H1 (cell line): ENCODE data around the gene MVD. TPM values are rescaled to one million over a fixed set of nuclear protein-coding genes. Genes with fewer than 3 reads are reported as not detected.

Experiments used
- CTCF ChIA-PET: fragments of 300-600 bp; sonication (Branson Sonifier 250); formaldehyde crosslinking; loops from one replicate; lab custom pipeline; 2021; ENCODE audit not compliant: partially characterized antibody; lab: Charles Lee
- POLR2A ChIA-PET: fragments of 300-600 bp; sonication (Branson Sonifier 250); formaldehyde crosslinking; loops from one replicate; lab custom pipeline; 2021; ENCODE audit warnings: inconsistent platforms; ENCODE audit not compliant: partially characterized antibody; lab: Charles Lee
- DNase-seq, 2 experiments: peaks; one replicate each; pipeline versions ENCODE4 v3.0.0 to v3.0.0-alpha.2; 2010 to 2022; ENCODE audit warnings: low spot score in 2 of 2, low read depth in 1 of 2, mixed read lengths in 1 of 2
- FAIRE-seq: peaks from 2 replicates; lab custom pipeline; 2011; peaks lifted over from hg19 to GRCh38; lab: Jason Lieb, UNC
- H2AFZ ChIP-seq: 2 replicates; pipeline ENCODE4 v1.8.1; 2012; ENCODE audit warnings: low read length, inconsistent platforms
- H2AK5ac ChIP-seq: 2 replicates; pipeline ENCODE4 v1.6.1; 2013; ENCODE audit warnings: low read depth, low read length
- H2BK120ac ChIP-seq: replicated peaks from 2 replicates; pipeline ENCODE3; 2013; ENCODE audit warnings: low read depth, low read length, inconsistent platforms
- H2BK12ac ChIP-seq: 2 replicates; pipeline ENCODE4 v1.6.1; 2013; ENCODE audit warnings: low read depth, low read length
- H2BK15ac ChIP-seq: 2 replicates; pipeline ENCODE4 v1.6.1; 2013; ENCODE audit warnings: low read length
- H2BK20ac ChIP-seq: 2 replicates; pipeline ENCODE4 v1.6.1; 2013; ENCODE audit warnings: low read length
- H2BK5ac ChIP-seq: 2 replicates; pipeline ENCODE4 v1.6.1; 2013; ENCODE audit warnings: low read depth, low read length
- H3K14ac ChIP-seq: 2 replicates; pipeline ENCODE4 v1.6.1; 2013; ENCODE audit warnings: inconsistent platforms; ENCODE audit not compliant: insufficient read length
- H3K18ac ChIP-seq: 2 replicates; pipeline ENCODE4 v1.6.1; 2013; ENCODE audit warnings: low read length; ENCODE audit errors: extremely low read depth
- H3K23ac ChIP-seq: 2 replicates; pipeline ENCODE4 v1.6.1; 2013; ENCODE audit warnings: inconsistent platforms; ENCODE audit not compliant: insufficient read length
- H3K23me2 ChIP-seq: 2 replicates; pipeline ENCODE4 v1.6.1; 2013; ENCODE audit warnings: low read depth, low read length
- H3K27ac ChIP-seq: 2 replicates; pipeline ENCODE4 v1.6.1; 2011; ENCODE audit warnings: low read depth, low read length, inconsistent platforms
- H3K27me3 ChIP-seq, 4 experiments: replicated peaks in 1 of 4; 1 replicate in 1 of 4; 2 replicates in 3 of 4; pipeline versions ENCODE4 v1.6.1 to v1.8.1; 2011 to 2013; ENCODE audit warnings: low read length in 3 of 4, mild to moderate bottlenecking in 3 of 4, inconsistent platforms in 2 of 4, mixed read lengths in 2 of 4, moderate library complexity in 1 of 4; ENCODE audit not compliant: control insufficient read depth in 3 of 4, insufficient read depth in 3 of 4; ENCODE audit errors: extremely low read depth in 1 of 4
- H3K36me3 ChIP-seq, 4 experiments: 2 replicates each; pipeline versions ENCODE4 v1.6.1 to v1.8.1; 2011 to 2013; ENCODE audit warnings: mild to moderate bottlenecking in 4 of 4, low read length in 3 of 4, moderate library complexity in 2 of 4, control low read depth in 1 of 4, inconsistent platforms in 1 of 4; ENCODE audit not compliant: insufficient read depth in 4 of 4, control insufficient read depth in 2 of 4
- H3K4ac ChIP-seq: replicated peaks from 2 replicates; pipeline ENCODE3; 2013; ENCODE audit warnings: low read length, low read depth, mixed read lengths, inconsistent platforms; ENCODE audit not compliant: insufficient read length
- H3K4me1 ChIP-seq, 4 experiments: replicated peaks in 1 of 4; 1 replicate in 1 of 4; 2 replicates in 3 of 4; pipeline versions ENCODE4 v1.6.1 to v1.8.1; 2011 to 2013; ENCODE audit warnings: low read length in 3 of 4, inconsistent platforms in 2 of 4, mixed read lengths in 1 of 4; ENCODE audit not compliant: insufficient read depth in 4 of 4, control insufficient read depth in 3 of 4
- H3K4me2 ChIP-seq, 2 experiments: 2 replicates each; pipeline versions ENCODE4 v1.6.1 to v1.8.1; 2011 to 2013; ENCODE audit warnings: low read depth in 2 of 2, low read length in 2 of 2, control low read depth in 1 of 2, inconsistent platforms in 1 of 2, mild to moderate bottlenecking in 1 of 2; ENCODE audit not compliant: insufficient read depth in 1 of 2
- H3K4me3 ChIP-seq, 4 experiments: fragments of 200-600, 300-600 bp in 1 of 4; sonication (generic), shearing (Covaris generic), sonication (Bioruptor Twin) in 1 of 4; 2 replicates each; pipeline versions ENCODE4 v1.5.1 to v1.8.1; 2011 to 2016; ENCODE audit warnings: low read length in 4 of 4, low read depth in 3 of 4, control low read depth in 2 of 4, inconsistent platforms in 2 of 4, mild to moderate bottlenecking in 2 of 4, mixed read lengths in 1 of 4, moderate library complexity in 1 of 4; ENCODE audit not compliant: insufficient read depth in 2 of 4; ENCODE audit errors: extremely low read depth in 1 of 4
- H3K56ac ChIP-seq: replicated peaks from 2 replicates; pipeline ENCODE3; 2013; ENCODE audit warnings: low read depth, mild to moderate bottlenecking, mixed read lengths, low read length, inconsistent platforms; ENCODE audit not compliant: insufficient read length
- H3K79me1 ChIP-seq: 2 replicates; pipeline ENCODE4 v1.6.1; 2013; ENCODE audit warnings: low read depth, low read length, control low read depth
- H3K79me2 ChIP-seq, 2 experiments: 2 replicates each; pipeline versions ENCODE4 v1.6.1 to v1.8.1; 2012 to 2013; ENCODE audit warnings: low read length in 2 of 2, mild to moderate bottlenecking in 2 of 2, inconsistent platforms in 1 of 2; ENCODE audit not compliant: insufficient read depth in 2 of 2, control insufficient read depth in 1 of 2
- H3K9ac ChIP-seq, 4 experiments: replicated peaks in 1 of 4; 1 replicate in 1 of 4; 2 replicates in 3 of 4; pipeline versions ENCODE4 v1.6.1 to v1.8.1; 2011 to 2013; ENCODE audit warnings: low read depth in 3 of 4, low read length in 3 of 4, control low read depth in 2 of 4, mild to moderate bottlenecking in 2 of 4, moderate library complexity in 2 of 4, inconsistent platforms in 1 of 4; ENCODE audit errors: extremely low read depth in 1 of 4
- H3K9me3 ChIP-seq, 2 experiments: 2 replicates each; pipeline versions ENCODE4 v1.6.1 to v1.8.1; 2012 to 2013; ENCODE audit warnings: mild to moderate bottlenecking in 2 of 2, moderate library complexity in 2 of 2, control low read depth in 1 of 2, inconsistent platforms in 1 of 2, low read depth in 1 of 2, low read length in 1 of 2, mixed read lengths in 1 of 2; ENCODE audit not compliant: insufficient read depth in 2 of 2
- H4K20me1 ChIP-seq, 2 experiments: replicated peaks in 1 of 2; 2 replicates each; pipeline versions ENCODE3 to v1.8.1; 2011 to 2013; ENCODE audit warnings: inconsistent platforms in 2 of 2, low read length in 2 of 2, mild to moderate bottlenecking in 1 of 2; ENCODE audit not compliant: insufficient read depth in 2 of 2, control insufficient read depth in 1 of 2
- H4K5ac ChIP-seq: 2 replicates; pipeline ENCODE4 v1.6.1; 2013; ENCODE audit warnings: low read length, low read depth, mixed read lengths, inconsistent platforms; ENCODE audit not compliant: insufficient read length
- H4K8ac ChIP-seq: 2 replicates; pipeline ENCODE4 v1.8.0; 2013; ENCODE audit warnings: mild to moderate bottlenecking, moderate library complexity, low read length, inconsistent platforms; ENCODE audit not compliant: insufficient read depth; ENCODE audit errors: extremely low read depth
- H4K91ac ChIP-seq: replicated peaks from 2 replicates; pipeline ENCODE3; 2013; ENCODE audit warnings: low read length, mixed read lengths, inconsistent platforms; ENCODE audit not compliant: insufficient read length
- CEBPB ChIP-seq: IDR thresholded peaks from 2 replicates; pipeline ENCODE4 v1.6.1; 2012; ENCODE audit warnings: low read depth, low read length
- SIN3A ChIP-seq, 2 experiments: IDR thresholded peaks in 1 of 2; conservative IDR thresholded peaks in 1 of 2; 2 replicates each; pipeline ENCODE4 v1.6.1; 2011 to 2012; ENCODE audit warnings: low read length in 2 of 2, improper control_type of control experiment in 1 of 2, low read depth in 1 of 2, mild to moderate bottlenecking in 1 of 2
- SP4 ChIP-seq: IDR thresholded peaks from 2 replicates; pipeline ENCODE4 v1.6.1; 2012; ENCODE audit warnings: low read length, inconsistent platforms
- WGBS, 2 experiments: shearing (Covaris generic) in 1 of 2; methylation state at CpG; one replicate each; pipeline versions ENCODE4 v1.1.6 to v1.1.7; 2013 to 2015; ENCODE audit warnings: low lambda C conversion rate in 2 of 2, mixed read lengths in 2 of 2, inconsistent platforms in 1 of 2, low coverage in 1 of 2, missing lambda C conversion rate in 1 of 2; ENCODE audit not compliant: insufficient replicate concordance in 2 of 2, insufficient coverage in 1 of 2, insufficient read length in 1 of 2; ENCODE audit errors: extremely low coverage in 1 of 2, missing lambda C conversion rate in 1 of 2; 5-methylcytosine and 5-hydroxymethylcytosine counted together
- polyA plus RNA-seq, 7 experiments: library from polyadenylated mRNA; depleted of rRNA in 3 of 7; stranded (reverse) in 5 of 7; unstranded in 2 of 7; fragments of >200 nt in 5 of 7; fragments of 200-250 nt in 2 of 7; gene quantifications; 1 replicate in 5 of 7; 2 replicates in 1 of 7; 4 replicates in 1 of 7; pipeline versions ENCODE4 v1.2.1 to v1.2.3, GENCODE V29; 2011 to 2013; ENCODE audit warnings: missing spikeins in 2 of 7, mixed read lengths in 2 of 7
- total RNA-seq: library from RNA; stranded (reverse); fragmentation: NEBNext Ultra II Directional; extraction: Animal tissue kit (Norgen Biotek cat#: 25700); gene quantifications from 2 replicates; pipeline ENCODE4 v1.2.1, GENCODE V29; 2021

Gene MVD
- total and polyA plus RNA-seq, 2 of the 8 experiments (the other 6 are each of a cell fraction or from before 2014, with no cell fraction given), result 47.2 to 77.3 TPM

DNA sequence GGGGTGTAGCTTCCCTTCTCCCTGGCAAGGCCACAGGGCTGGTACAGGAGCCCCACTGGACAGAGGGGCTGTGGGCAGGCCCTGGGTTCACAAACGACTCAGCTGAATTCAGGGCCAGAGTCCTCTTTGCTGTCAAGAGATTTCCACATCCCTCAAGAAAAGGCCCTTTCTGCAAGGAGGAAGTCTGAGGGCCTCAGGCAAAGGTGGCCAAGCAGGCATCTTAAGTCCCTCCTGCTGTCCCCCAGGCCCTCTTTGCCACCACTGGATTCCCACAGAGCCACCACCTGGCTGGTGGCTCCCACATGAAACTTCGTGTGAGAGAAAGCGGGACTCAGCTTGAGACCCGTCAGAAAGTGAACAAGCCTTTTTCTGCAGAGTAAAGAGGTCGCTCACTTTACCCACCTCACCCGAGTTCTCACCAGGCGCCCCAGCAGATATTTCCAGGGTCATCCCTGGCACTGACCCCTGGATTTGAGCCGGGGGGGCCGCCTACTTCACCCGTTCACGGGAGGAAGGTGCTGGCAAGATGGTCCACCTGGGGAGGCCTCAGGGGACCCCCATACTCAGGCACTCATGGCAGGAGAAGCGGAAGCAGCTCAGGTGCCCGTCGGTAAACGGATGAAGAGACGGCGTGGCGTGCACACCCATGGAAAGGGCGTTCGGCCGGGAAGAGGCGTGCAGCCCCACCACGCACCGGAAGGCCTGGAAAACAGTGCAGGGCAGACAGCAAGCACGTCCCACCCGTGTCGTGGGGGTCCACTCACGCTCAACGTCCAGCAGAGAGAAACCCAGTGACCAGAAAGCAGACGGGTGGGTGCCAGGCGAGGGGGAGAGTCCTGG, 39.7 kb upstream of the MVD start:
- Histone ChIP-seq H2AFZ (no peak overlapping the region), H3K4me1 (peaks cover 0 to 6% (median 3%) of the 10 kb centered on the region in 4 experiments; a peak in 4 of 7 replicates), H2BK120ac (no peak overlapping the region), H3K9me3 (no peaks in the 10 kb centered on the region), H2BK20ac (no peak overlapping the region), H3K79me1 (peaks cover 7% of the 10 kb centered on the region; the same call in 1 of the 2 replicates), H3K27me3 (no peaks in the 10 kb centered on the region), H3K18ac (no peak overlapping the region), H3K4me2 (no peak overlapping the region), H4K20me1 (peaks cover 2 to 4% of the 10 kb centered on the region in 2 experiments), H3K23ac (no peak overlapping the region), H2BK15ac (no peak overlapping the region), H3K9ac (0 out of 7 replicates have a peak overlapping the region, but pooled peaks of 1 of the 4 experiments have one; percentile 22), H2BK5ac (no peak overlapping the region), H4K5ac (no peak overlapping the region), H3K4me3 (no peak overlapping the region), H3K27ac (no peak overlapping the region), H3K14ac (no peak overlapping the region), H4K91ac (no peak overlapping the region), H2AK5ac (no peak overlapping the region), H3K56ac (no peak overlapping the region), H3K79me2 (peaks cover 0 to 29% of the 10 kb centered on the region in 2 experiments; a peak in 2 of 4 replicates), H4K8ac (no peak overlapping the region), H3K36me3 (peaks cover 0 to 9% (median 0%) of the 10 kb centered on the region in 4 experiments; a peak in 3 of 8 replicates), H3K23me2 (peaks cover 15% of the 10 kb centered on the region; the same call in 1 of the 2 replicates), H3K4ac (no peak overlapping the region), H2BK12ac (no peak overlapping the region)
- ChIA-PET POLR2A (interaction anchor here (1.0 to 1.4 kb wide), 3 partner anchors 8 to 107 kb away, joined by 3 read pairs; partner anchors contain the start of gene MVD), CTCF (interaction anchor here (0.6 to 2.2 kb wide), 9 partner anchors 9 to 143 kb away, joined by 3 to 8 read pairs (median 5); no protein-coding TSS in a partner anchor)
- DNase-seq (no peak), FAIRE-seq (no peak)
- 88% methylated on average over 29 of the region's 31 CpGs; no CpG with 5 or more reads in 1 of the 2 experiments for WGBS, 2 experiments
- TF ChIP-seq CEBPB (no peak), SIN3A (conservative IDR thresholded peaks at IDR 0.05 in 1 of 2, IDR thresholded peaks at IDR 0.05 in 1 of 2; ENCODE audit: low read depth in 1 of 2, low read length in 2 of 2) (no peak), SP4 (no peak)
